Duodenal mucosa (tissue), 2 donors: ENCODE data around the gene ARF6.
"Not testable (repeated sequence)": the region's sequence is repeated elsewhere in the genome, so short reads cannot be mapped to it uniquely, and the experiment has no call there.

ENCODE experiments used
- H3K27ac ChIP-seq: one replicate; pipeline ENCODE4 v1.7.0; 2013; ENCODE audit warnings: low read depth, low read length
- H3K27me3 ChIP-seq, 2 donors: one replicate each; pipeline ENCODE4 v1.7.0; 2013; ENCODE audit warnings: low read length in 2 of 2, control low read depth in 1 of 2; ENCODE audit not compliant: insufficient read depth in 2 of 2, control insufficient read depth in 1 of 2
- H3K36me3 ChIP-seq, 2 donors: one replicate each; pipeline ENCODE4 v1.7.0; 2013; ENCODE audit warnings: low read length in 2 of 2, control low read depth in 1 of 2; ENCODE audit not compliant: insufficient read depth in 2 of 2, control insufficient read depth in 1 of 2
- H3K4me1 ChIP-seq, 2 donors: one replicate each; pipeline ENCODE4 v1.7.0; 2013; ENCODE audit warnings: low read length in 2 of 2, control low read depth in 1 of 2; ENCODE audit not compliant: insufficient read depth in 2 of 2, control insufficient read depth in 1 of 2
- H3K4me3 ChIP-seq, 2 donors: one replicate each; pipeline ENCODE4 v1.7.0; 2013; ENCODE audit warnings: low read length in 2 of 2, low read depth in 1 of 2
- H3K9ac ChIP-seq, 2 donors: one replicate each; pipeline ENCODE4 v1.7.0; 2013; ENCODE audit warnings: low read length in 2 of 2, low read depth in 1 of 2
- H3K9me3 ChIP-seq, 2 donors: one replicate each; pipeline ENCODE4 v1.7.0; 2013; ENCODE audit warnings: low read length in 2 of 2, control low read depth in 1 of 2; ENCODE audit not compliant: control insufficient read depth in 1 of 2

Gene ARF6

GRCh38 chr14:49923881-49924280, 31.0 kb downstream of the ARF6 start:
- peaks cover 0 to 8% of the 10 kb centered on the region in 2 donors for H3K4me1 ChIP-seq
- H3K36me3 ChIP-seq: no peaks in the 10 kb centered on the region
- no peak overlapping the region for H3K4me3 ChIP-seq
- H3K9ac ChIP-seq: no peak overlapping the region
- H3K27me3 ChIP-seq: no peaks in the 10 kb centered on the region
- H3K27ac ChIP-seq: no peak overlapping the region
- H3K9me3 ChIP-seq: no peaks in the 10 kb centered on the region

- no peaks in the 10 kb centered on the region for H3K27me3 ChIP-seq
- H3K9me3 ChIP-seq: no peaks in the 10 kb centered on the region
- H3K27ac ChIP-seq: no peak overlapping the region
Measured at GRCh38 chr14:49924852-49925251, 32.0 kb downstream of the ARF6 start.

GRCh38 chr14:49926803-49927202, 33.9 kb downstream of the ARF6 start:
- H3K4me3 ChIP-seq: no peak overlapping the region
- H3K4me1 ChIP-seq: no peaks in the 10 kb centered on the region
- H3K27me3 ChIP-seq: no peaks in the 10 kb centered on the region
- H3K27ac ChIP-seq: no peak overlapping the region
- no peaks in the 10 kb centered on the region for H3K36me3 ChIP-seq
- H3K9ac ChIP-seq: no peak overlapping the region
- no peaks in the 10 kb centered on the region for H3K9me3 ChIP-seq

More at GRCh38 chr14:49924852-49925251, 32.0 kb downstream of the ARF6 start:
- H3K36me3 ChIP-seq: no peaks in the 10 kb centered on the region
- no peak overlapping the region for H3K4me3 ChIP-seq
- H3K9ac ChIP-seq: no peak overlapping the region
- H3K4me1 ChIP-seq: peaks cover 0 to 6% of the 10 kb centered on the region in 2 donors

GRCh38 chr14:49928015-49928414, 35.1 kb downstream of the ARF6 start:
- Histone ChIP-seq H3K27ac (no peak overlapping the region), H3K4me3 (no peak overlapping the region), H3K27me3 (no peaks in the 10 kb centered on the region), H3K9ac (no peak overlapping the region), H3K36me3 (no peaks in the 10 kb centered on the region), H3K9me3 (no peaks in the 10 kb centered on the region), H3K4me1 (no peaks in the 10 kb centered on the region)

- Histone ChIP-seq H3K27ac (no peak overlapping the region), H3K4me3 (no peak overlapping the region), H3K4me1 (no peaks in the 10 kb centered on the region), H3K27me3 (no peaks in the 10 kb centered on the region), H3K9me3 (no peaks in the 10 kb centered on the region), H3K36me3 (no peaks in the 10 kb centered on the region), H3K9ac (no peak overlapping the region)
Measured at GRCh38 chr14:49930720-49931119, 37.8 kb downstream of the ARF6 start.

- H3K9me3 ChIP-seq: no peaks in the 10 kb centered on the region
- no peak overlapping the region for H3K4me3 ChIP-seq
- H3K9ac ChIP-seq: no peak overlapping the region
- H3K4me1 ChIP-seq: no peaks in the 10 kb centered on the region
- H3K36me3 ChIP-seq: no peaks in the 10 kb centered on the region
- no peaks in the 10 kb centered on the region for H3K27me3 ChIP-seq
- H3K27ac ChIP-seq: no peak overlapping the region
Measured at GRCh38 chr14:49931523-49931922, 38.6 kb downstream of the ARF6 start.

- Histone ChIP-seq H3K4me1 (no peaks in the 10 kb centered on the region), H3K9me3 (no peaks in the 10 kb centered on the region), H3K27me3 (no peaks in the 10 kb centered on the region), H3K9ac (no peak overlapping the region), H3K4me3 (no peak overlapping the region), H3K36me3 (no peaks in the 10 kb centered on the region), H3K27ac (no peak overlapping the region)
Measured at GRCh38 chr14:49933128-49933527, 40.2 kb downstream of the ARF6 start.

GRCh38 chr14:49933704-49934103, 40.8 kb downstream of the ARF6 start:
- Histone ChIP-seq H3K27me3 (no peaks in the 10 kb centered on the region), H3K4me1 (no peaks in the 10 kb centered on the region), H3K9ac (no peak overlapping the region), H3K27ac (no peak overlapping the region), H3K36me3 (no peaks in the 10 kb centered on the region), H3K9me3 (no peaks in the 10 kb centered on the region), H3K4me3 (no peak overlapping the region)

- H3K27me3 ChIP-seq: no peaks in the 10 kb centered on the region
- no peaks in the 10 kb centered on the region for H3K36me3 ChIP-seq
- H3K27ac ChIP-seq: no peak overlapping the region
- no peaks in the 10 kb centered on the region for H3K4me1 ChIP-seq
- H3K9ac ChIP-seq: no peak overlapping the region
- no peaks in the 10 kb centered on the region for H3K9me3 ChIP-seq
- no peak overlapping the region for H3K4me3 ChIP-seq
Measured at GRCh38 chr14:49934646-49935045, 41.8 kb downstream of the ARF6 start.

- Histone ChIP-seq H3K9me3 (no peaks in the 10 kb centered on the region), H3K9ac (no peak overlapping the region), H3K4me3 (no peak overlapping the region), H3K27me3 (no peaks in the 10 kb centered on the region), H3K27ac (no peak overlapping the region), H3K36me3 (no peaks in the 10 kb centered on the region), H3K4me1 (peaks cover 0 to 5% of the 10 kb centered on the region in 2 donors)
Measured at GRCh38 chr14:49935526-49935925, 42.6 kb downstream of the ARF6 start.

GRCh38 chr14:49936246-49936645, 43.4 kb downstream of the ARF6 start:
- H3K4me1 ChIP-seq, H3K27me3 ChIP-seq, H3K36me3 ChIP-seq, H3K9ac ChIP-seq, H3K27ac ChIP-seq, H3K4me3 ChIP-seq, H3K9me3 ChIP-seq: not testable (repeated sequence)
